MCF 10A (cell line): Measurements from ENCODE around the gene ZFYVE28. TPM values are rescaled to one million over a fixed set of nuclear protein-coding genes. Genes with fewer than 3 reads are reported as not detected.

Experiments
- BruUV-seq: library from RNA; stranded (reverse); fragments of 400-500 nt; replicated peaks from 2 replicates; lab custom pipeline; 2021; lab: Mats Ljungman, UMichigan
- CTCF ChIA-PET: fragments of 300-600 bp; sonication (Branson Sonifier 250); formaldehyde crosslinking; extraction: SDS; loops from one replicate; lab custom pipeline; 2021; ENCODE audit warnings: antibody characterized with exemption, inconsistent platforms; lab: Yijun Ruan, JAX
- POLR2A ChIA-PET: fragments of 300-600, 350-650 bp; sonication (Branson Sonifier 250); formaldehyde crosslinking; extraction: SDS; loops from one replicate; lab custom pipeline; 2020; ENCODE audit warnings: antibody characterized with exemption, inconsistent platforms; lab: Yijun Ruan, JAX
- DNase-seq: peaks from one replicate; pipeline ENCODE4 v3.0.0-alpha.2; 2018; ENCODE audit not compliant: unreplicated experiment
- H3K27ac Mint-ChIP-seq: one replicate; pipeline ENCODE4 v1.8.0; 2022; ENCODE audit warnings: mild to moderate bottlenecking, low read depth, mixed read lengths; ENCODE audit not compliant: unreplicated experiment
- H3K27me3 Mint-ChIP-seq: one replicate; pipeline ENCODE4 v1.8.0; 2022; ENCODE audit warnings: mixed read lengths; ENCODE audit not compliant: insufficient read depth, unreplicated experiment
- H3K36me3 Mint-ChIP-seq: one replicate; pipeline ENCODE4 v1.8.0; 2022; ENCODE audit warnings: mild to moderate bottlenecking, moderate library complexity, mixed read lengths; ENCODE audit not compliant: insufficient read depth, unreplicated experiment
- H3K4me1 Mint-ChIP-seq: one replicate; pipeline ENCODE4 v1.8.0; 2022; ENCODE audit warnings: mixed read lengths; ENCODE audit not compliant: insufficient read depth, unreplicated experiment
- H3K4me3 Mint-ChIP-seq: one replicate; pipeline ENCODE4 v1.8.0; 2022; ENCODE audit warnings: mild to moderate bottlenecking, moderate library complexity, mixed read lengths; ENCODE audit not compliant: unreplicated experiment
- H3K9me3 Mint-ChIP-seq: one replicate; pipeline ENCODE4 v1.8.0; 2022; ENCODE audit warnings: mixed read lengths; ENCODE audit not compliant: unreplicated experiment
- intact Hi-C: fragments of 100-400 bp; cut with micrococcal nuclease; formaldehyde crosslinking; loops from 2 replicates; pipeline ENCODE4 v1.14.1; 2022
- total RNA-seq: library from RNA; stranded (reverse); gene quantifications from 2 replicates; pipeline ENCODE4 v1.2.3, GENCODE V29; 2022
- TF ChIP-seq, protein P1 (sequence below): fragments of 200-600 bp; IDR thresholded peaks from one replicate; pipeline ENCODE4 v1.8.0; 2022; ENCODE audit warnings: antibody characterized with exemption, mild to moderate bottlenecking; ENCODE audit not compliant: unreplicated experiment

The ZFYVE28 gene
- total RNA-seq, 1 experiment from 2014 or later = 1.6 TPM

DNA sequence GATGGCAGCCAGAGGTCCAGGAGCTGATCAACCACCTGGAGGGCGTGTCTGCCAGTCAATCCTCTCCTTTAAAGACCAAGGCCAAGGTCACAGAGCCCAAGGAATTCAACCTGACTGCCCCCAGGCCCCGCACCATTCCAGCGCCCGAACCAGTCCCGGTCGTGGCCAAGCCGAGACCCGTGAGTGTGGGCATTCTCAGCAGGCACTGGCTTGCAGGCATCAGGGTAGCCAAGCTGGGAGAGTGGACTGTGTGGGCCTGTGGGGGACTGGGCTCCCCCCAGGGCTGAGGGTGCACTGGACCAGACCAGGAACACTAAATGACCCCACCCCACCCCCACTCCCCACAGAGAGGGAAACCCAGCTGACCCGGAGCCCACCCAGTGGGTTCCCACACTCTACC is 26.7 kb upstream of the ZFYVE28 start:
- ChIA-PET CTCF (no interaction called here), POLR2A (no interaction called here)
- Mint-ChIP-seq H3K4me1 (no peaks in the 10 kb centered on the region), H3K4me3 (no peak overlapping the region), H3K9me3 (no peaks in the 10 kb centered on the region), H3K36me3 (no peaks in the 10 kb centered on the region), H3K27ac (no peak overlapping the region), H3K27me3 (no peaks in the 10 kb centered on the region)
- intact Hi-C loops = no loop called here
- no peak for DNase-seq
- TF ChIP-seq, protein P1, sequence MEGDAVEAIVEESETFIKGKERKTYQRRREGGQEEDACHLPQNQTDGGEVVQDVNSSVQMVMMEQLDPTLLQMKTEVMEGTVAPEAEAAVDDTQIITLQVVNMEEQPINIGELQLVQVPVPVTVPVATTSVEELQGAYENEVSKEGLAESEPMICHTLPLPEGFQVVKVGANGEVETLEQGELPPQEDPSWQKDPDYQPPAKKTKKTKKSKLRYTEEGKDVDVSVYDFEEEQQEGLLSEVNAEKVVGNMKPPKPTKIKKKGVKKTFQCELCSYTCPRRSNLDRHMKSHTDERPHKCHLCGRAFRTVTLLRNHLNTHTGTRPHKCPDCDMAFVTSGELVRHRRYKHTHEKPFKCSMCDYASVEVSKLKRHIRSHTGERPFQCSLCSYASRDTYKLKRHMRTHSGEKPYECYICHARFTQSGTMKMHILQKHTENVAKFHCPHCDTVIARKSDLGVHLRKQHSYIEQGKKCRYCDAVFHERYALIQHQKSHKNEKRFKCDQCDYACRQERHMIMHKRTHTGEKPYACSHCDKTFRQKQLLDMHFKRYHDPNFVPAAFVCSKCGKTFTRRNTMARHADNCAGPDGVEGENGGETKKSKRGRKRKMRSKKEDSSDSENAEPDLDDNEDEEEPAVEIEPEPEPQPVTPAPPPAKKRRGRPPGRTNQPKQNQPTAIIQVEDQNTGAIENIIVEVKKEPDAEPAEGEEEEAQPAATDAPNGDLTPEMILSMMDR = no peak
- BruUV-seq = no TSS peak

- TF ChIP-seq, protein P1 = no peak
- POLR2A ChIA-PET = interaction anchor here (0.6 kb wide), 1 partner anchor 25 kb away, joined by 4 read pairs; the partner anchor contains the start of gene RNF4
- H3K9me3 Mint-ChIP-seq = no peaks in the 10 kb centered on the region
- H3K27ac Mint-ChIP-seq = no peak overlapping the region
- intact Hi-C loops = no loop called here
- no peak for DNase-seq
- H3K4me1 Mint-ChIP-seq = no peaks in the 10 kb centered on the region
- H3K36me3 Mint-ChIP-seq = no peaks in the 10 kb centered on the region
- no peak overlapping the region for H3K4me3 Mint-ChIP-seq
- BruUV-seq = no TSS peak
- no peaks in the 10 kb centered on the region for H3K27me3 Mint-ChIP-seq
- CTCF ChIA-PET = interaction anchor here (0.7 to 1.3 kb wide), 3 partner anchors 20 to 693 kb away, joined by 3 to 5 read pairs (median 4); no protein-coding TSS in a partner anchor
Measured at GRCh38 chr4:2443956-2444740, 25.7 kb upstream of the ZFYVE28 start.

- POLR2A ChIA-PET = interaction anchor here (2.1 kb wide), 1 partner anchor 26 kb away, joined by 6 read pairs; the partner anchor contains the start of gene RNF4
- intact Hi-C loops = no loop called here
- H3K9me3 Mint-ChIP-seq = no peaks in the 10 kb centered on the region
Measured at GRCh38 chr4:2443061-2443730, 24.8 kb upstream of the ZFYVE28 start.

More at GRCh38 chr4:2443061-2443730, 24.8 kb upstream of the ZFYVE28 start:
- H3K36me3 Mint-ChIP-seq = no peaks in the 10 kb centered on the region
- no peak overlapping the region for H3K4me3 Mint-ChIP-seq
- H3K4me1 Mint-ChIP-seq = no peaks in the 10 kb centered on the region
- DNase-seq = no peak
- H3K27ac Mint-ChIP-seq = no peak overlapping the region
- TF ChIP-seq, protein P1 = no peak
- no peaks in the 10 kb centered on the region for H3K27me3 Mint-ChIP-seq
- CTCF ChIA-PET = interaction anchor here (1.2 to 1.3 kb wide), 2 partner anchors 21 to 222 kb away, joined by 3 to 5 read pairs; no protein-coding TSS in a partner anchor
- no TSS peak for BruUV-seq
